ENCODE measurements around the gene SLC7A1.
"Not testable (repeated sequence)": the region's sequence is repeated elsewhere in the genome, so short reads cannot be mapped to it uniquely, and the experiment has no call there.

Gene SLC7A1

DNA sequence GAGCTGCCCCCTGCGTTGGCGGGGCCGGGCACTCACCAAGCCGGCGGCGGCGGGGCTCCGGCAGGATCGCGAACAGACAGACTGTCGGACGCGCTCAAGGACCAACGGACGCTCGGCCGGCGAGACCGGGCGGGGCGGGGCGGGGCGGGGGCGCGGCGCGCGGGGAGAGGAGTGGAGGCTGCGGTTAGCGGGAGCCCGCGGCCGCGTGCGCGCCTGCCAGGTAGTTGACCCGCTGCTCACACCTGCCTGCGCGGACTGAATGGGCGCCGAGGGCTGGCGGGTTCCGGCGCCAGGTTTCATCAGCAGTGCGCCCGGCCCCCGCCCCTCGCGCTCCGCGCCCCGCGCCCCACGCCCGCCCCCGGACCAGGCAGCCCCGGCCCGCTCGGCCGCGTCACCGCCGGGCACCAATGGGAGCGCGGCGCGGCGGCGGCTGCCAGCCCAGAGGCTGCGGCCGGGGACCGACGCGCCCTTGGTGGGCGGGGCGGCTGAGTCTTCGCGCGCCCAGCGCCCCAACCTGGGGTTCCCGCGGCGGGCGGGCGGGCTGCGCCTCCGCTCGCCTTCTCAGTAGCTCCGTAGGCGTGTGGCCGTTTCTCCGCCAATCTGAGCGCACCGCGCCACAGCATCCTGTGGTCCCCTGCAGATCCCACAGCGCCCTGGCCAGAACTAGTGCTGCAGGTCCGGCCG, at the start of gene SLC7A1:
SLC7A1 (minus strand) TSS at position 309 of the 684 bp plus-strand sequence. CDS start 59,500 bp downstream, outside the sequence.
- DNase-seq: peak; percentile 93

DNA sequence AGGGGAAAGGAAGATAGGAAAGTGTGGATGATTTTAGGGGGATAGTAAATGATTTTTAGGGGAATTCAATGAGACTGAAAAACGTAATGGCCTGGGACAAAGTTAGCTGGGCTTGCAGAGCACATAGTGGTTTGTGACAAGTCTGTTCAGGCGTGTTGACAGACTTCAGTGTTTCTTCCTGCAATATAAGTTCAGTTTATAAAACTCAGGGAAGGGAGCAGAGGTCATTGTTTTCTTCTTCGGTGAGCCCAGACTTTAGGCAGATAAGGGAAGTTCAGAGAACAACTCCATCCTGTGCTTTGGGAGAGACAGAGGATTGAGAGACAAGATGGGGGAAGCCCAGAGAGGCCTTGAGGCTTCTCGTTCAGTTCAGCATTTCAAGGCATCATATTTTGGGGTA, 45.2 kb upstream of the SLC7A1 start:
- no peak for DNase-seq

DNA sequence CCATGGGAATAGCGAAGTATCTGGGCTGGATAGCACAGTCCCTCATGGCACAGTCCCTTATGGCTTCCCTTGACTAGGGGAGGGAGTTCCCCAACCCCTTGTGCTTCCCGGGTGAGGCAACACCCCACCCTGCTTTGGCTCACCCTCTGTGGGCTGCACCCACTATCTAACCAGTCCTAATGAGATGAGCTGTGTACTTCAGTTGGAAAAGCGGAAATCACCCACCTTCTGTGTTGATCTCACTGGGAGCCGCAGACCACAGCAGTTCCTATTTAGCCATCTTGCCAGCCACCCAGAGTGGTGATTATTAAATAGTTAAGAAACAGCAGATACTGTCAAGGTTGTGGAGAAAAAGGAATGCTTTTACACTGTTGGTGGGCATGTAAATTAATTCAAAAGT, 41.3 kb upstream of the SLC7A1 start:
- not testable (repeated sequence) for DNase-seq

DNA sequence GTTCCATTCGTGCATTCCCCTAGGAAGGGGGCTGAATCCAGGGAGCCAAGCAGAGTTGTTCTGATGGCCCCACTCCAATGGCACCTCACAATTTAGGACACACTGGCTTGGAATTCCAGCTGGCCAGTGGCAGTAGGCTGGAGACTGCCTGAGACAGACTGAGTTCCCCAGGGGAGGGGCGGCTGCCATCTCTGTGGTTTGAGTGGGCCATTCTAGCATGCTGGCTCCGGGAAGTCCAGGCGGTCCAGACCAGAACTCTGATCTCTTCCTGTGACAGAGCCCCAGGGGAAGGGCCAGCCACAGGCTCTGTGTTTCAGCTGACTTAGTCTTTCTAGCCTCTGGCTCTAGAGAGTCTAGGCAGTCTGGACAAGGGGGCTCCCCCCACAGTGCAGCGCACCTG, 29.5 kb upstream of the SLC7A1 start:
- no peak for DNase-seq

DNA sequence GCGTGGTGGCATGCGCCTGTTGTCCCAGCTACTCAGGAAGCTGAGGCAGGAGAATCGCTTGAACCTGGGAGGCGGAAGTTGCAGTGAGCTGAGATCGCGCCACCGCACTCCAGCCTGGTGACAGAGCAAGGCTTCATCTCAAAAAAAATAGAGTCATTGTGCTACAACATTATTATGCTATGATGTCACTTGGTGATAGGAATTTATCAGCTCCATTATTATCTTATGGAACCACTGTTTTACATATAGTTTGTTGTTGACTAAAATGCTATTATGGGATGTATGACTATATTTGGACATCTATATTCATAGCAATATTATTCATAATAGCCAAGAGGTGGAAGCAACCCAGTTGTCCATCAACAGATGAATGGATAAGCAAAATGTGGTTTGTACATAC, 26.4 kb upstream of the SLC7A1 start:
- DNase-seq: no peak

DNA sequence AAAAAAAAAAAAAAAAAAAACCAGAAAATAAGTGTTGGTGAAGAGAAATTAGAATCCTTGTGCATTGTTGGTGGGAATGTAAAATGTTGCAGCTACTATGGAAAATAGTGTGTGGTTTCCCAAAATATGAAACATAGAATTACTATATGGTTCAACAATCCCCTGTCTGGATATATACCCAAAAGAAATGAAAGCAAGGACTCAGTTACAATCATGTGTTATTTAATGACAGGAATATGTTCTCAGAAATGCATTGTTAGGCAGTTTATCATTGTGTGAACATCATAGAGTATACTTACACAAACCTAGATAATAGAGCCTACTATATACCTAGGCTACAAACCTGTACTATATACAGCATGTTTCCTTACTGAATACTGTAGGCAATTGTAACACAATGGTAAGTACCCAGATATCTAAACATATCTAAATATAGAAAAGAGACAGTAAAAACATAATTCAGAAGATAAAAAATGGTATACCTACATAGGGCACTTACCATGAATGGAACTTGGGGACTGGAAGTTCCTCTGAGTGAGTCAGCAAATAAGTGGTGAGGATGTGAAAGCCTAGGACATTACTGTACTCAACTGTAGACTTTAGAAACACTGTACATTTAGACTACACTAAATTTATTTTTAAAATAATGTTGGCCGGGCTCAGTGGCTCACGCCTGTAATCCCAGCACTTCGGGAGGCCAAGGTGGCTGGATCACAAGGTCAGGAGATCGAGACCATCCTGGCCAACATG, 25.7 kb upstream of the SLC7A1 start:
- no peak for DNase-seq

DNA sequence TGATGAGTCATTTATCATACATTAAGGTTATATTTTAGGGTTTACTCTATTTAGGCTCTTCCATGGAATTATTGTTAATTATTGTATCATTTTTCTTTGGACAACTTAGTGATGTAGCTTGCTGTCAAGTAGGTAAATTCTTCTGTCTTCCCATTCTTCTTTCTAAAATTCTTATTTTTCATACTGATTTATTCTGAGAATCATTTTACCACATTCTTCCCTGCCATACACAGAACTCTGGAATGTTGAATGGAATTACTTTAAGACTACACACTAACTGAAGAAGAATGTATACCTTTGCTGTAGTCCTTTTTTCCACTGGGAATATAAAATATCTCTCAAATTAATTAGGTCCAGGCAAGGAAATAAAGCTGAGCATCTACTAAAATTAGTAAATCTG, 24.5 kb upstream of the SLC7A1 start:
- no peak for DNase-seq

DNA sequence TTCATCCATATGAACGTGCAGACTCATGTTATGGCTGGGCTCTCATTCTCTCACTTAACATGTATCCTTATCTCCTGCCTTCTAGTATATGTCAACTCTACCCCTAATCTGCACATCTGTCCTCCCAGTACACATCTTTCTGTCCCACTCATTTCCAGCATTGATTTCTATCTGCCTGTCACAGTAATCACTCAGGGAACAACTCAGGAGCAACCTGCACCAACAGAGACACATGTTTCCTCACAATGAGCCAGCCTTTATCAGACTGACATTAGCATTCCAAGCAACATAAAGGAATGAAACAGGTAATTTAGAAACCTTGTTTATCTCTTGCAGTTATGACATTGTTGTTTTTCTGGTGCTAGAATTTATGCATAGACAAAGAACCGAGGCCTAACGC, 17.6 kb upstream of the SLC7A1 start:
- no peak for DNase-seq

DNA sequence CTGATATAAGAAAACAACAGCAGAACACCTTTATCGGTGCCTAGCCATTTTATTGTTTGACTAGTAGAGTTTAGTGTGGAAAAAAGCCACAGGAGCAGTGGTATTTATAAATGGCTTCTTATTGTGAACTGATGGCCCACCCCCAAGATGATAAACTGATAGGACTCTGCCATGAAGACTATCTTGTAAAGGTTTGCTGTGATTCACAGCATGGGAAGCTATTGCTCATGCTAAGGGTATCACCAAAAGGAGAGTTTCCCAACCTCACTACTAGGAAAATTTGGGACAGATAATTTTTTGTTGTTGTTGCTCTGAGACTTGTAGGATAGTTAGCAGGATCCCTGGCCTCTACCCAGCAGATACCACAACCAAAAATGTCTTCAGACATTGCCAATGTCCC, 12.0 kb upstream of the SLC7A1 start:
- no peak for DNase-seq

DNA sequence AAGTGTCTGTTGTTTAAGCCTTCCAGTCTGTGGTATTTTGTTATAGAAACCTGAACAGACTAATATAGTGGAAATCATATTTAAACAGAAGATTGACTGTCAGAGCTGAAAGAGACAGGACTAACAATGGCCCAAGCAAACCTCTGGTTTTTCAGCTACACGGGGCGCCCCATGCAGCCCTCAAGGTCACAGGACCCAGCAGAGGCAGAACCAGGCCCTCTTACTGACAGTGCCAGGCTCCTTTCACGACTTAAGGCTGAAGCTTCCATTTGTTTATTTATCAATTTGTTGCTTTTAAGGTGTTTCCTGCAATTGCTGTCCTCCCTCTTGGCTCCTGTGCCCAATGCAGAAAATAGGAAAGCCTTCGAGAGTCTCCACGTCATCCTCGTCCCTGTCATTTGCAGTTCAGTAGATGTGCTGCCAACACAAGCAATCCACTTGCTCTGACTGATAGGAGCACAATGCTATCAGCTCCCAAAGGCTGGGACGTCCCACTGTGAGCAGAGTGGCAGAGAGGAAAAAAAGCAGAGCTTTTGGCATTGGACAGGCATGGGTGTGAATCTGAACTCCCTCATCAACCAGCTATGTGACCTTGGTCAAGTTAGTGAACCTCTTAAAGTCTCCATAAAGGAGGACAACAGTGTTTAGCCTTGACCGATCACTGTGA, 10.5 kb upstream of the SLC7A1 start:
- no peak for DNase-seq

DNA sequence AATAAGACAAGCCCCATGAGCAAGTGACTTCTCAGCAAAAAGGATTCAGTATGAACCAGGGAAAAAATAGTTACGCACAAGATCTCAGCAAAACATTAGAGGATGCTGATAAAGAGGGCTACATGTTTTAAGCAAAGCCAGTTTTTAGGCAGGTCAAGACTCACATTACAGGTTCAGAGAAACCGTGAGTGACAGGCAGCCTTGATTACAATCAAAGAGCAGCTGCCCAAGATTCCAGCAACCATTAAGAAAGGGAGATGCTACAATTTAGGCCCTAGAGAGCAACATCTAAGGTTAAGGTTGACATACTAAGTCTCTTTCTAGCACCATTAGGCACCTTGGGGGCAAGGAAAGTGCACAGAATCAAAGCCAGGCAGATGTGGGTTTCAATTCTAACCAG, 2.8 kb upstream of the SLC7A1 start:
- DNase-seq: no peak

DNA sequence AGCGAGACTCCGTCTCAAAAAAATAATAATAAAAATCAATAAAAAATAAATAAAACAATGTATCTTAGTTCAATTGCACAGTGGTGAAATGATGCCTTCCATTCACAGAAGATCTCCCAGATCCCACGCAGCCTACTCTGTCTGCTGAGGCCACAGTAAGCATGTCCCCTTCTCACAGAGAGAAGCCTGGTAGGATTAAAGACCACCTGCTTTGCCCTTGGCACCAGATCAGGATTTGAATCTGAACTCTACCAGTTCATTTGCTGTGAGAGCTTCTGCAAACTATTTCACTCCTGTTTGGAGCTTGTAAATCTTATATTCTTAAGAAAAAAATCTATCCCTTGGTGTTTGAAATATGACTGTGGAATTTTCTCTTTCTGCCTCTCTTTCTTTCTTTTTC, 2.2 kb upstream of the SLC7A1 start:
- no peak for DNase-seq

DNA sequence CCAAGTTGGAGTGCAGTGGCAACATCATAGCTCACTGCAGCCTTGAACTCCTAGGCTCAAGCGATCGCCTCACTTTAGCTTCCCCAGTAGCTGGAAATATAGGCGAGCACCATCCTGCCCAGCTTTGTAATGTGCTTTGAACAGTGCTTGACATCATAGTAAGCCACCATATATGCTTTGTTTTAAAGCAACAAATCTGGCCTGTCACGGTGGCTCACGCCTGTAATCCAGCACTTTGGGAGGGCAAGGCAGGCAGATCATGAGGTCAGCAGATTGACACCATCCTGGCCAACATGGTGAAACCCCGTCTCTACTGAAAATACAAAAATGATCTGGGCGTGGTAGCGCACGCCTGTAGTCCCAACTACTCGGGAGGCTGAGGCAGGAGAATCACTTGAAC, 1.8 kb upstream of the SLC7A1 start:
- no peak for DNase-seq

DNA sequence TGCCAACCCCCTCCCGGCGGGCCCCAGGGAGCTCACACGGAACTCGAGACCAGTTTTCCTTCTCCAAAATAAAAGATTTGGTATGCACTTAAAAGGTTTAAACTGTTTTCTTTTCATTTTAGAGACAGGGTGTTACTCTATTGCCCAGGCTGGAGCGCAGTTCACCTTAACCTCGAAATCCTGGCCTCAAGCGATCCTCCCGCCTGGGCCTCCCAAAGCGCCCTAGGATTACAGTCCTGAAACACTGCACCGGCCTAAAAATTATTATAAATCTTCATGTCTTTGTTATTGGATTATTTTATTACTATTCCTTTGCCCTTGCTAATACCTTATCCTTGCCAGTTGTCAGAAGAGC, 553 bp upstream of the SLC7A1 start:
- no peak for DNase-seq

DNA sequence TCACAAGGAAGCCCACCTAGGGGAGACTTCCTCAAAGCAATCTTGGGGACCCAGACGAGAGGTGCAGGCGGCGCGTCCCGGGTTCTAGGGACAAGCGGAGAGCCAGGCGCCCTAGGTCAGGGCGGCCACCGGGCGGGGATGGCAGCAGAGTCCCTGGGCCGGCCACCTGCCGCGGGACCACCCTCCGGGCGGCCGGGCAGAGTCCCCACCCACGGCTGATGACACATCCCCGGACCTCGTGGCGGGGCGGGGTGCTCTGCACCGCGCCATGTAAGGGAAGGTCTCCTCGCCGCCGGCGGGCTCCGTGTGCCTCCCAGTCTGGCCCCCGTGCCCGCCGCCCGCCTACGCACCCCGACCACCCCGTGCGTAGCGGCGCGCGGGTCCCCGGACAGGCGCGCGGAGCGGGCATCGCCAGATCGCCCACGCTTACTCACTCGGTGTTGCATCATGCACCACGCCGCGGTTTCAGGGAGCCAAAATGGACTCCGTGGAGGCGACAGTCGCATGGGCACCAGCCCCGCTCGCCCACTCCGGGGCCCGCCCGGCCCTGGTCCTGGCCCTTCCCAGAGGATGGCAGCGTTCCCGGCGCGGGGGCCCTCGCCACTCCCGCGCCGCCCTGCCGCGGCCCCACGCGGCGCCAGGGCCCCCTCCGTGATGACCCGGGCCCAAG, 643 bp downstream of the SLC7A1 start:
- DNase-seq: peak; percentile 72

DNA sequence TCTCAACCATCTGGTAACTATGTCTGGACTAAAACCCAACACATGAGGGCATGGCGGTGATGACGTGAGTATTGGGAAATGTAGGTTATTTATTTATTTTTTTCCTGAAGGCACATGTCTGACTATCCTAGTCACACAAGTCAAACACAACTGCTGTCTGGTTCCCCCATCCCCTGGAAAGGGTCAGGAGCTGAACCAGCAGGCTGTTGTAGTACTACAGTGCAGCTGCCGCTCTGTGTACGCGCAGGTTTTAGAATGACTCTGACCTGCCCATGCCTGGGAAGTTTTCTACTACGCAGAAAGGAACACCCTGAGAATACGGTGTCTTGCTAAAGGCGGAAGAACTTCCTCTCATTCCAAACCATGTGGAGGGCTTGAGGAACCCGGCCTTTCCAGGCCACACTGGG, 1.2 kb downstream of the SLC7A1 start:
- peak; percentile 66 for DNase-seq

DNA sequence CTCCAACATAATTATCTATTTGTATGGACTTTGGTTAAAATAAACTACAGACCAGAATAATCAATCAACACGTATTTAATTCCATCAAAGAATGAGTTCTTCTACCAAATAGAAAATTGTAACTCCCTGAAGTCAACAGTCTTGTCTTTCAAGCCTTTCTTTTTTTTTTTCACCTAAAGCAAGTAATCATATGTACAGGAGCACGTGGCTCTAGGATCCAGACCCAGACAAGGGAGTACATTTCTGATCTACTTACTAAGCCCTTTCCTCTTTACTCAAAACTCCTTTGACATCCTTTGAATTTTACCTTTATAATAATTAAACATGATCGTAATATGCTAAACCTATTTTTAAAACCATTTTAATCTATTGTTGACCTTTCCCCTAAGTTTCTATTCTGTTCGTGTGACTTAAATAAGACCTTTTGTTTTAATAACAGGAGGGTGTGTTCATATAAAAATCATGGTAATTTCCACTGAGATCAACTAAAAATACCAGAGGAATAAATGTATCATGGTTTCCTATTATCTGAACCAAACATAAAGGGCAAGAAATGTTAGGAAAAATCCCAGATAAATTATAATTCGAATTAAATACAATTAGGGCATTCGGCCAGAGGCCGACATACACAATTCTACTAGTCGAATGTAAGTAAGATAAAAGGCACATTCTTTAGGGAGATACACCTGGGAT, 1.7 kb downstream of the SLC7A1 start:
- DNase-seq: no peak

DNA sequence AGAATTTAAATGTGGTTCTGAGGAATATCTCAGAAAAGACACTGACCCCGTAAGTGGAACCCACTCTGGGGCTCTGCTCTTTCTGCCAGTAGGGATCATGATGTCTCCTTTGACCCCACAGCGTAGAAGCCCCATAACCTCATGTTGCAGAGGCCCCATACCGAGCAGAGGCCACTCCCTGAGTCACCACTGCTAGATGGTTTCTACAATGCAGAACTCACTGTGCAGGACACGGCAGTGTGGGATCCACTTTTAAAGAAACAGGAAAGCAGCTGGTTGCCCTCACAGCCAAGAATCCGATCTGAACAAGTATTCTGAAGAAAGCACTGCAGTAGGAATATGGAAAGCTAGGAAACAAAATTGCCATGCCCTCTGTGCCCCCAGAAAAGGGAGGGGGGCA, 4.2 kb downstream of the SLC7A1 start:
- no peak for DNase-seq

DNA sequence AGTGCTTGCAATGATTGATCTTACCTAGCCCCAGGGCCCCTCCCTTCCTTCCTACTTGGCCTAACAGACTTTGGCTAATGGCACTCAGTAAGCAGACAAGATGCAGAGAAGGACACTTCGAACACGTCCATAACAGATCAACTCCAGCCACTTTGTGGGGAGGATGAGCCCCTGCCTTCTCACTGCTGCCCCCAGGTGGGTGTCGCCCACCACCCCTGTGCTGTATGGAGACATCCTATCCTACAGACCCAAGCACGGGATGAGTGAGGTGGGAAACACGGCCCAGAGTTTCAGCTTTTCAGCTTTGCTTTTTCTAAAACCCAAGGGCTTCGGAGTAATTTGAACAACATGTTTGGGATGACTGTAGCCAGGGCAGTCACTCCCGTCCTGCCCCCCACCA, 5.5 kb downstream of the SLC7A1 start:
- no peak for DNase-seq

DNA sequence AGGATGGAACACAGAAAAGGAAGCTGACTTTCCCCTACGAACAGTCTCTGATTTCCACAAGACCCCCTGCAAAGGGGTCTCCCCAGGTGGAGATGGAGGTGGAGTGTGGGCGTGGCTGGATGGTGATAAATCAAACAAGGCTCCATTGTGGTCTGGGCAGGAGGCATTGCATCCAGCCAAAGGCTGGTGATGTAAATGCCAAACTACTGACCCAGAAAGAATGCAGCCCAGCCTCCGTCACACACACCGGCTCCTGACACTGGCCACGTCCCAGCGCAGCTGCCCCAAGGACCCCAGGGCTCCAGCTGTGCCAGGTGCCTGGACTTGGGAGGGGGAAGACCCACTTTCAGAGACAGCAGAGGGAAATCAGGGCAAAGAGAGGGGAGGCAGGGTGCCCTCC, 6.3 kb downstream of the SLC7A1 start:
- DNase-seq: no peak

DNA sequence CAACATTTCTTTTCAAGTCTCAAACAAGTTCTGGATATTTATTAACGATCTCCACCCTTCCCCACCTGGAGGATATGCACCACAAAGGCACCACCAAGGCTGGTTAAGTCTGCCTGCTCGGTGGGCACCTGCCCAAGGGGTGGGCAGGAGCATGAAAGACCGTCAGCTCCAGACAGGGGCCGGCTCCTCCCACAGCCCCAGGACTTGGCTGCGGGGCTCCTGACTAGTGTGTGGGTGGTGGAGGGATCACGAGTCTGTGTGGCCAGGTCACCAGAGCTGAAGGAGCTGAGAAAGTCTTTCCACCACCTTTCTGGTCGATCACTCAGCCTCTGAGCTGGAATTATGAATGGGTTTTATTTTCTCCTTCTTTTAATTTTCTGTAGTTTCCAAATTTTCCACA, 7.8 kb downstream of the SLC7A1 start:
- no peak for DNase-seq

DNA sequence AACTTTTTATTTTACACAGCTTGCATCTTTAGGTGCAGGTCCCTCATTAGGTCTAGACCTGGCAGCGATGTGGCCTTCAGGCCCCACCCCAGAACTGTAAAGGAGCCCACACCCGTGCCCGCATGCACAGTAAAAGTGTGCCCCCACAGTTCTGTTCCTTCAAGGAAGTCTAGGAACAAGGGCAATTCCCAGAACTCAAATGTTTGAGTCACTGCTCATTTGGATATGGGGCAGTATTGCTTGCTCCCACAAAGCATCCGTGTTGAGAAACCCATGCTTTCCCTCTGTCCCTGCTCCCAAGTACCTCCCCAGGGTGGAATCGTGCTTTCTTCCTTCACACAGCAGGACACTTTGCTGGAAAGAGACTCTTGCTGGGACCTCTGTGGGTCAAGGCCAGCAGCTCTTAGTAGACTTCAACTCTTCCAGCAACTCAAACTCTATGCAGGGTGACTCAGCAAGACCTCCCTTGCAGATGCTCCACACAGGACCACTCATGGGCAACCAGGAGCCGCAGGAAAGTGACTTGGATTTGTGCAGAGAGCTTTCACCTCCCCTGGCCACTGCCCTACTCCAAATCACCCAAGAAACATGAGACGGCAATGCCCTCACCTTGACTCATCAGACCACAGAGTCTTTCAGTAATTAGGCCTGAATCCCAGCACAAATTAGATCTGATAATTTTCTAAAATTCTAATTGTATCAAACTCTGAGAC, 12.3 kb downstream of the SLC7A1 start:
- DNase-seq: no peak

All from hematopoietic multipotent progenitor cell treated with erythropoietin and hydrocortisone succinate and interleukin-3 and kit ligand, for 6 days (in vitro differentiated cells).